ENCODE results near the gene HDLBP. TPM values are rescaled to one million over a fixed set of nuclear protein-coding genes. Genes with fewer than 3 reads are reported as not detected.
"Not testable (repeated sequence)": the region's sequence is repeated elsewhere in the genome, so short reads cannot be mapped to it uniquely, and the experiment has no call there.

Gene HDLBP
- total RNA-seq, 4 donors from 2014 or later, result 361 to 651 (median 454) TPM

GRCh38 chr2:241285596-241285995 is 29.9 kb downstream of the HDLBP start:
- no peak for DNase-seq
- Histone ChIP-seq H3K4me3 (no peak overlapping the region), H3K36me3 (peaks cover 0 to 3% (median 0%) of the 10 kb centered on the region in 3 donors), H3K27ac (no peak overlapping the region), H3K9me3 (no peaks in the 10 kb centered on the region), H3K4me1 (peaks cover 0 to 9% (median 0%) of the 10 kb centered on the region in 4 donors), H3K27me3 (no peaks in the 10 kb centered on the region)
- TF ChIP-seq CTCF (IDR thresholded peaks at IDR 0.05), result no peak
- no peak for TF ChIP-seq POLR2A (IDR thresholded peaks at IDR 0.05)

- Histone ChIP-seq H3K4me3 (no peak overlapping the region), H3K4me1 (peaks cover 0 to 13% (median 0%) of the 10 kb centered on the region in 4 donors), H3K27ac (no peak overlapping the region), H3K36me3 (peaks cover 0 to 3% (median 0%) of the 10 kb centered on the region in 3 donors), H3K27me3 (no peaks in the 10 kb centered on the region), H3K9me3 (no peaks in the 10 kb centered on the region)
- TF ChIP-seq CTCF (IDR thresholded peaks at IDR 0.05), result no peak
- DNase-seq, result no peak
These were observed 32.9 kb downstream of the HDLBP start for GRCh38 chr2:241282555-241282954.

- H3K27ac ChIP-seq, result no peak overlapping the region
These were observed 35.2 kb downstream of the HDLBP start for GRCh38 chr2:241280291-241280690.

GRCh38 chr2:241279828-241280227 is 35.6 kb downstream of the HDLBP start:
- Histone ChIP-seq H3K4me1 (peaks cover 0 to 5% (median 0%) of the 10 kb centered on the region in 4 donors), H3K27ac (no peak overlapping the region), H3K9me3 (no peaks in the 10 kb centered on the region), H3K36me3 (no peaks in the 10 kb centered on the region), H3K27me3 (no peaks in the 10 kb centered on the region), H3K4me3 (no peak overlapping the region)
- no peak for DNase-seq
- no peak for TF ChIP-seq CTCF (IDR thresholded peaks at IDR 0.05)
- TF ChIP-seq POLR2A (IDR thresholded peaks at IDR 0.05), result no peak

More at GRCh38 chr2:241280291-241280690, 35.2 kb downstream of the HDLBP start:
- H3K27me3 ChIP-seq, result no peaks in the 10 kb centered on the region
- peaks cover 0 to 3% (median 0%) of the 10 kb centered on the region in 3 donors for H3K36me3 ChIP-seq
- TF ChIP-seq CTCF (IDR thresholded peaks at IDR 0.05) (no peak), POLR2A (IDR thresholded peaks at IDR 0.05) (no peak)
- H3K4me1 ChIP-seq, result peaks cover 0 to 8% (median 0%) of the 10 kb centered on the region in 4 donors
- no peaks in the 10 kb centered on the region for H3K9me3 ChIP-seq
- no peak for DNase-seq
- H3K4me3 ChIP-seq, result no peak overlapping the region

GRCh38 chr2:241279413-241279812 is 36.1 kb downstream of the HDLBP start:
- Histone ChIP-seq H3K9me3 (no peaks in the 10 kb centered on the region), H3K4me3 (no peak overlapping the region), H3K4me1 (peaks cover 0 to 5% (median 0%) of the 10 kb centered on the region in 4 donors), H3K36me3 (no peaks in the 10 kb centered on the region), H3K27me3 (no peaks in the 10 kb centered on the region), H3K27ac (no peak overlapping the region)
- TF ChIP-seq CTCF (IDR thresholded peaks at IDR 0.05), result no peak
- no peak for TF ChIP-seq POLR2A (IDR thresholded peaks at IDR 0.05)
- no peak for DNase-seq

GRCh38 chr2:241278306-241278705 is 37.2 kb downstream of the HDLBP start:
- not testable (repeated sequence) for H3K4me1 ChIP-seq, H3K27me3 ChIP-seq, DNase-seq, H3K36me3 ChIP-seq, H3K9me3 ChIP-seq, H3K27ac ChIP-seq, H3K4me3 ChIP-seq

All from Peyer's patch (tissue), 4 donors.